ENCODE results near the gene FBXO24.

The FBXO24 gene

DNA sequence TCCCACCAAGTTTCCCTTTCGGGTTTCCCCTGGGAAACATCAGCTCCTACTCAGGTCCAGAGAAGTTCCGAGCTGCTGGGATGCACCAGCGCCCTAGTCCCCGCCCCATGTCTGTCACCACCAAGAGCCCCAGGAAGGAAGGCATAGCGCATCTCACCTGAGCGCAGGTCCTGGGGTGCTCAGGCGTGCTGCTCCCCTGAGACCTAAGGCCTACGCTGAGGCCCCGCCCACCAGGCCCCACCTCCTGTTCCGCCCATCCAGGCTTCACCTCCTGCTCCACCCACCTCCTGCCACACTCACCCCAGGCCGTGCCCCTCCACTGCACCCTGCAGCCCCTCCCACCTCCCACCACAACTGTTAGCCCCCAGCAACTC is 56.4 kb downstream of the FBXO24 start:
- H3K27ac Mint-ChIP-seq, result no peak overlapping the region
- H3K4me3 Mint-ChIP-seq, result no peak overlapping the region
- H3K9me3 Mint-ChIP-seq, result no peaks in the 10 kb centered on the region
- H3K4me1 Mint-ChIP-seq, result no peaks in the 10 kb centered on the region
- H3K27me3 Mint-ChIP-seq (ENCODE audit: low read depth), result peaks cover 20% of the 10 kb centered on the region
- no peaks in the 10 kb centered on the region for H3K36me3 Mint-ChIP-seq (ENCODE audit: low read depth)
- TF ChIP-seq, protein P1, sequence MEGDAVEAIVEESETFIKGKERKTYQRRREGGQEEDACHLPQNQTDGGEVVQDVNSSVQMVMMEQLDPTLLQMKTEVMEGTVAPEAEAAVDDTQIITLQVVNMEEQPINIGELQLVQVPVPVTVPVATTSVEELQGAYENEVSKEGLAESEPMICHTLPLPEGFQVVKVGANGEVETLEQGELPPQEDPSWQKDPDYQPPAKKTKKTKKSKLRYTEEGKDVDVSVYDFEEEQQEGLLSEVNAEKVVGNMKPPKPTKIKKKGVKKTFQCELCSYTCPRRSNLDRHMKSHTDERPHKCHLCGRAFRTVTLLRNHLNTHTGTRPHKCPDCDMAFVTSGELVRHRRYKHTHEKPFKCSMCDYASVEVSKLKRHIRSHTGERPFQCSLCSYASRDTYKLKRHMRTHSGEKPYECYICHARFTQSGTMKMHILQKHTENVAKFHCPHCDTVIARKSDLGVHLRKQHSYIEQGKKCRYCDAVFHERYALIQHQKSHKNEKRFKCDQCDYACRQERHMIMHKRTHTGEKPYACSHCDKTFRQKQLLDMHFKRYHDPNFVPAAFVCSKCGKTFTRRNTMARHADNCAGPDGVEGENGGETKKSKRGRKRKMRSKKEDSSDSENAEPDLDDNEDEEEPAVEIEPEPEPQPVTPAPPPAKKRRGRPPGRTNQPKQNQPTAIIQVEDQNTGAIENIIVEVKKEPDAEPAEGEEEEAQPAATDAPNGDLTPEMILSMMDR (IDR thresholded peaks at IDR 0.05; ENCODE audit: unreplicated experiment in 3 of 3), result no peak

DNA sequence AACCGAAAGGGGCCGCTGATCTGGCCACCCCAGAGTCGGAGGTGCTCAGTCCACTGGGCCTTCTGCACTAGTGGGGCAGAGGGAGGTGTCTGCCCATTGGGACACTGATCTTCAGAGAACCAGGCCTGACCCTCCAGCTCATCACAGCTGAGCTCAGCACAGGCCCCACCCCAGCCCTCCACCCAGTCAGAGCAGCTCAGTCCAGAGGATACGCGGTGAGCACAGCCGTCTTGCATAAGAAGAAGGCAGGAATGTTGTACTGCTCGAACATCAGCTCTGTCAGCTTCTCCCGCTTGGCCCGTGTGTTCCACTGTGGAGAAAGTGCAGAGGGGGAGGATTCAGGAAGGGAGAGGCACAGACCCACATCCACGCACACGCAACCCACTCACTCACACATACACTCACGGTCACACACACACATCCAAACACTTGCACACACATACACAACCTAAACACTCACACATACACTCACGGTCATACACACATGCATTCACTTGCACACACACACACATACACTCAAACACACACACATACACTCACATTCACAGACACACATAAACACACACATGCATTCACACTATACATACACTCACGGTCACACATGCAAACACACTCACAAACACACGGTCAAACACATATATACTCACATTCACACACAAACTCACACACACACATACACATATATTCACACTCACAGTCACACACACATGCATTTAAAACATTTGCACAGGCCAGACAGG is 63.9 kb downstream of the FBXO24 start:
- Mint-ChIP-seq H3K27me3 (ENCODE audit: low read depth) (peaks cover 33% of the 10 kb centered on the region), H3K27ac (no peak overlapping the region), H3K9me3 (peaks cover 5% of the 10 kb centered on the region), H3K4me1 (no peaks in the 10 kb centered on the region), H3K36me3 (ENCODE audit: low read depth) (no peaks in the 10 kb centered on the region), H3K4me3 (no peak overlapping the region)
- TF ChIP-seq, protein P1 (IDR thresholded peaks at IDR 0.05; ENCODE audit: unreplicated experiment in 3 of 3), result no peak

Measured in nephron (organoid).